GM19468 (cell line): ENCODE results near the gene PAMR1.
"Not testable (repeated sequence)": the region's sequence is repeated elsewhere in the genome, so short reads cannot be mapped to it uniquely, and the experiment has no call there.

Experiments
- ATAC-seq: cut with Tn5 transposase; IDR thresholded peaks from one replicate; pipeline ENCODE4 v1.9.1; 2021; ENCODE audit warnings: mild to moderate bottlenecking, moderate library complexity, moderate number of reproducible peaks; ENCODE audit not compliant: unreplicated experiment; ENCODE audit errors: extremely low read depth

The PAMR1 gene

GRCh38 chr11:35525501-35526175 is at the start of gene PAMR1:
PAMR1 (minus strand) TSS chr11:35525616; CDS start chr11:35525585, 31 bp downstream.
- ATAC-seq: no peak

- ATAC-seq: no peak
Measured at GRCh38 chr11:35571696-35572095, 46.3 kb upstream of the PAMR1 start.

GRCh38 chr11:35567737-35568465 is 42.5 kb upstream of the PAMR1 start:
- ATAC-seq: no peak

GRCh38 chr11:35566885-35567284 is 41.5 kb upstream of the PAMR1 start:
- no peak for ATAC-seq

- no peak for ATAC-seq
Measured at GRCh38 chr11:35566181-35566580, 40.8 kb upstream of the PAMR1 start.

- ATAC-seq: no peak
Measured at GRCh38 chr11:35564245-35564595, 38.8 kb upstream of the PAMR1 start.

- no peak for ATAC-seq
Measured at GRCh38 chr11:35563484-35564244, 38.2 kb upstream of the PAMR1 start.

GRCh38 chr11:35559949-35560348 is 34.5 kb upstream of the PAMR1 start:
- ATAC-seq: no peak

GRCh38 chr11:35558513-35558912 is 33.1 kb upstream of the PAMR1 start:
- no peak for ATAC-seq

- ATAC-seq: no peak
Measured at GRCh38 chr11:35555488-35555887, 30.1 kb upstream of the PAMR1 start.

GRCh38 chr11:35554491-35555437 is 29.3 kb upstream of the PAMR1 start:
- no peak for ATAC-seq

GRCh38 chr11:35553831-35554230 is 28.4 kb upstream of the PAMR1 start:
- ATAC-seq: no peak

- ATAC-seq: no peak
Measured at GRCh38 chr11:35553021-35553420, 27.6 kb upstream of the PAMR1 start.

- ATAC-seq: no peak
Measured at GRCh38 chr11:35552616-35553015, 27.2 kb upstream of the PAMR1 start.

- no peak for ATAC-seq
Measured at GRCh38 chr11:35550374-35551036, 25.1 kb upstream of the PAMR1 start.

- ATAC-seq: no peak
Measured at GRCh38 chr11:35549787-35550186, 24.4 kb upstream of the PAMR1 start.

- no peak for ATAC-seq
Measured at GRCh38 chr11:35548925-35549561, 23.6 kb upstream of the PAMR1 start.

- ATAC-seq: not testable (repeated sequence)
Measured at GRCh38 chr11:35547995-35548394, 22.6 kb upstream of the PAMR1 start.

- ATAC-seq: no peak
Measured at GRCh38 chr11:35546317-35546716, 20.9 kb upstream of the PAMR1 start.
